GM23248 (cell line): ENCODE data around the gene OTX2.

Source experiments
- EZH2 ChIP-seq: fragments of 200-600 bp; sonication (generic); IDR thresholded peaks from 2 replicates; pipeline ENCODE4 v1.6.1; 2018; ENCODE audit warnings: antibody characterized with exemption, mild to moderate bottlenecking; ENCODE audit not compliant: insufficient read depth, poor library complexity, severe bottlenecking
- EZH2phosphoT487 ChIP-seq: fragments of 200-600 bp; sonication (generic); IDR thresholded peaks from 2 replicates; pipeline ENCODE4 v1.6.1; 2018; ENCODE audit warnings: antibody characterized with exemption, moderate library complexity, mild to moderate bottlenecking, low read depth; ENCODE audit not compliant: insufficient read depth

DNA sequence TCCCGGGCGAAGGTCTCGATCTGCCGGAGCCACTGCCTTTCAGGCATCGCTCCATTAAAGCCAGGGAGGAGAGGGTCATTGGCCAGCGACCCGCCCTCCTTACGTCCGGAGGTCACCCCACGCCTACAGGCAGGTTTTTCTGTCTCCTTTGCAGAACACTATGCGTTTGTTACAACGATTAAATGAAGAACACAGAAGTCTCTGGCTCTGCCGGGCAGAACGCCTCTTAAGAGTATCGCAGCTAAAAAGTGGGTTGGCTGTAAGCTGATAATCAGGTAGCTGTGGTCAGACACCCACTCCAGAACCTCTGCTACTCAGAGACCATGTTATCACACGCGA is 15.0 kb downstream of the OTX2 start:
- TF ChIP-seq EZH2 (no peak), EZH2phosphoT487 (no peak)
